ENCODE measurements around the gene SPINK4.

SPINK4 gene

GRCh38 chr9:33257276-33257675 lies 17.3 kb downstream of the SPINK4 start:
- DNase-seq (ENCODE audit: low read depth in 2 of 2): no peak

- no peak for DNase-seq (ENCODE audit: low read depth in 2 of 2)
Measured at GRCh38 chr9:33260372-33260771, 20.4 kb downstream of the SPINK4 start.

GRCh38 chr9:33263131-33264002 lies 23.4 kb downstream of the SPINK4 start:
- no peak for DNase-seq (ENCODE audit: low read depth in 2 of 2)

GRCh38 chr9:33264003-33264472 lies 24.1 kb downstream of the SPINK4 start:
- DNase-seq (ENCODE audit: low read depth in 2 of 2): peak in 1 of 2 donors; percentile 28

GRCh38 chr9:33264473-33265177 lies 24.7 kb downstream of the SPINK4 start, which contains the start of the genes BAG1 and CHMP5:
BAG1 (minus strand) TSS chr9:33264708.
CHMP5 (plus strand) TSS chr9:33265049; CDS start chr9:33265079, 30 bp downstream.
- peak; percentile 99 to 100 for DNase-seq (ENCODE audit: low read depth in 2 of 2)

- no peak for DNase-seq (ENCODE audit: low read depth in 2 of 2)
Measured at GRCh38 chr9:33265211-33265865, 25.4 kb downstream of the SPINK4 start.

GRCh38 chr9:33267151-33267767 lies 27.3 kb downstream of the SPINK4 start:
- DNase-seq (ENCODE audit: low read depth in 2 of 2): no peak

- no peak for DNase-seq (ENCODE audit: low read depth in 2 of 2)
Measured at GRCh38 chr9:33270146-33270545, 30.2 kb downstream of the SPINK4 start.

- DNase-seq (ENCODE audit: low read depth in 2 of 2): no peak
Measured at GRCh38 chr9:33272061-33272460, 32.1 kb downstream of the SPINK4 start.

- no peak for DNase-seq (ENCODE audit: low read depth in 2 of 2)
Measured at GRCh38 chr9:33273266-33273971, 33.5 kb downstream of the SPINK4 start.

GRCh38 chr9:33273972-33274328 lies 34.0 kb downstream of the SPINK4 start:
- no peak for DNase-seq (ENCODE audit: low read depth in 2 of 2)

GRCh38 chr9:33277484-33277883 lies 37.5 kb downstream of the SPINK4 start:
- DNase-seq (ENCODE audit: low read depth in 2 of 2): no peak

GRCh38 chr9:33285502-33285901 lies 45.5 kb downstream of the SPINK4 start:
- no peak for DNase-seq (ENCODE audit: low read depth in 2 of 2)

- peak in 1 of 2 donors; percentile 44 for DNase-seq (ENCODE audit: low read depth in 2 of 2)
Measured at GRCh38 chr9:33287087-33287490, 47.1 kb downstream of the SPINK4 start.

GRCh38 chr9:33288235-33288634 lies 48.3 kb downstream of the SPINK4 start:
- no peak for DNase-seq (ENCODE audit: low read depth in 2 of 2)

- DNase-seq (ENCODE audit: low read depth in 2 of 2): no peak
Measured at GRCh38 chr9:33288828-33289483, 49.0 kb downstream of the SPINK4 start.

- DNase-seq (ENCODE audit: low read depth in 2 of 2): peak in 1 of 2 donors; percentile 25
Measured at GRCh38 chr9:33289496-33289895, 49.5 kb downstream of the SPINK4 start.

GRCh38 chr9:33289936-33290246 lies 49.9 kb downstream of the SPINK4 start:
- DNase-seq (ENCODE audit: low read depth in 2 of 2): no peak

GRCh38 chr9:33290247-33291030 lies 50.5 kb downstream of the SPINK4 start, which contains the start of gene NFX1:
NFX1 (plus strand) TSS chr9:33290516; CDS start chr9:33290573, 57 bp downstream.
- peak; percentile 92 to 94 for DNase-seq (ENCODE audit: low read depth in 2 of 2)

- DNase-seq (ENCODE audit: low read depth in 2 of 2): no peak
Measured at GRCh38 chr9:33291031-33291397, 51.0 kb downstream of the SPINK4 start.
